H1 (cell line): ENCODE measurements around the gene VPS9D1.

ENCODE experiments used
- CTCF ChIP-seq, 3 experiments: IDR thresholded peaks; 1 replicate in 2 of 3; 2 replicates in 1 of 3; pipeline versions ENCODE4 v1.5.1 to v1.6.1; 2011; ENCODE audit warnings: low read length in 3 of 3, mild to moderate bottlenecking in 3 of 3, inconsistent platforms in 2 of 3, low read depth in 1 of 3, moderate library complexity in 1 of 3; ENCODE audit not compliant: insufficient read depth in 1 of 3; ENCODE audit errors: control extremely low read depth in 1 of 3
- EZH2 ChIP-seq: fragments of 200-600 bp; sonication (generic); IDR thresholded peaks from 2 replicates; pipeline ENCODE4 v1.7.1; 2012; ENCODE audit warnings: low read depth, mild to moderate bottlenecking, moderate library complexity, low read length, inconsistent platforms; ENCODE audit not compliant: severe bottlenecking
- GABPA ChIP-seq: IDR thresholded peaks from 2 replicates; pipeline ENCODE4 v1.6.1; 2011; ENCODE audit warnings: mild to moderate bottlenecking, low read length, moderate library complexity, borderline replicate concordance; ENCODE audit not compliant: insufficient read depth
- GTF2F1 ChIP-seq: IDR thresholded peaks from 2 replicates; pipeline ENCODE4 v1.6.1; 2012; ENCODE audit warnings: low read depth, low read length, improper control_type of control experiment, borderline replicate concordance
- HDAC2 ChIP-seq, 2 experiments: fragments of 300-600 bp in 1 of 2; sonication (generic) in 1 of 2; IDR thresholded peaks; 2 replicates each; pipeline ENCODE4 v1.6.1; 2011 to 2012; ENCODE audit warnings: low read depth in 2 of 2, low read length in 2 of 2, mild to moderate bottlenecking in 2 of 2, moderate library complexity in 2 of 2, borderline replicate concordance in 1 of 2, inconsistent platforms in 1 of 2
- JUN ChIP-seq: IDR thresholded peaks from 2 replicates; pipeline ENCODE4 v1.6.1; 2011; ENCODE audit warnings: low read depth, mild to moderate bottlenecking, improper control_type of control experiment, low read length
- JUND ChIP-seq: IDR thresholded peaks from 2 replicates; pipeline ENCODE4 v1.6.1; 2011; ENCODE audit warnings: mild to moderate bottlenecking, improper control_type of control experiment, low read length
- NRF1 ChIP-seq: IDR thresholded peaks from 2 replicates; pipeline ENCODE4 v1.6.1; 2011; ENCODE audit warnings: mild to moderate bottlenecking, low read depth, low read length, improper control_type of control experiment
- POLR2A ChIP-seq, 2 experiments: IDR thresholded peaks; 1 replicate in 1 of 2; 2 replicates in 1 of 2; pipeline ENCODE4 v1.6.1; 2011; ENCODE audit warnings: low read depth in 2 of 2, low read length in 2 of 2, mild to moderate bottlenecking in 2 of 2; ENCODE audit errors: control extremely low read depth in 1 of 2
- RNF2 ChIP-seq: fragments of 200-900, 300-1000 bp; sonication (generic); IDR thresholded peaks from 2 replicates; pipeline ENCODE4 v1.7.1; 2016; ENCODE audit warnings: borderline replicate concordance, low read depth, mild to moderate bottlenecking, antibody characterized with exemption, low read length; ENCODE audit not compliant: poor library complexity, severe bottlenecking; ENCODE audit errors: missing control alignments
- SUZ12 ChIP-seq: fragments of 200-600 bp; sonication (generic); IDR thresholded peaks from 2 replicates; pipeline ENCODE4 v1.6.1; 2012; ENCODE audit warnings: mild to moderate bottlenecking, inconsistent platforms, low read length, moderate library complexity, mixed read lengths
- TEAD4 ChIP-seq: IDR thresholded peaks from 2 replicates; pipeline ENCODE4 v1.6.1; 2012; ENCODE audit warnings: low read depth, low read length, inconsistent platforms, mixed read lengths
- TF ChIP-seq, protein P1 (sequence below): IDR thresholded peaks from 2 replicates; pipeline ENCODE4 v1.6.1; 2011; ENCODE audit warnings: low read length, improper control_type of control experiment

GRCh38 chr16:89657442-89658220, 63.1 kb downstream of the VPS9D1 start, which contains the start of the genes CHMP1A and SPATA33:
- TF ChIP-seq POLR2A (IDR thresholded peaks at IDR 0.05; ENCODE audit: control extremely low read depth in 1 of 2, low read depth in 2 of 2, low read length in 2 of 2) (peak in 1 of 2 experiments; percentile 74; a peak in 2 of 3 replicates), JUN (no peak), CTCF (IDR thresholded peaks at IDR 0.05; ENCODE audit: control extremely low read depth in 1 of 3, insufficient read depth in 1 of 3, low read depth in 1 of 3, low read length in 3 of 3) (no peak), GABPA (peak; percentile 96), EZH2 (no peak), JUND (no peak; the same call in 1 of the 2 replicates), TEAD4 (no peak), GTF2F1 (no peak), RNF2 (no peak), HDAC2 (IDR thresholded peaks at IDR 0.05; ENCODE audit: borderline replicate concordance in 1 of 2, low read depth in 2 of 2, low read length in 2 of 2) (no peak; a peak in 1 of 4 replicates), NRF1 (0 out of 2 replicates have a peak, but pooled peaks have one; percentile 4), SUZ12 (no peak)
- TF ChIP-seq, protein P1, sequence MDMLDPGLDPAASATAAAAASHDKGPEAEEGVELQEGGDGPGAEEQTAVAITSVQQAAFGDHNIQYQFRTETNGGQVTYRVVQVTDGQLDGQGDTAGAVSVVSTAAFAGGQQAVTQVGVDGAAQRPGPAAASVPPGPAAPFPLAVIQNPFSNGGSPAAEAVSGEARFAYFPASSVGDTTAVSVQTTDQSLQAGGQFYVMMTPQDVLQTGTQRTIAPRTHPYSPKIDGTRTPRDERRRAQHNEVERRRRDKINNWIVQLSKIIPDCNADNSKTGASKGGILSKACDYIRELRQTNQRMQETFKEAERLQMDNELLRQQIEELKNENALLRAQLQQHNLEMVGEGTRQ = no peak
